HepG2 (cell line): ENCODE data around the gene EEF2. TPM values are rescaled to one million over a fixed set of nuclear protein-coding genes. Genes with fewer than 3 reads are reported as not detected.
A peak's percentile ranks its signal among the peaks of the same experiment; 100 is the strongest.

Experiments
- AGO1 ChIP-seq: fragments of 200-400 bp; formaldehyde crosslinking; IDR thresholded peaks from 2 replicates; pipeline ENCODE4 v1.6.1; 2017; ENCODE audit warnings: mild to moderate bottlenecking, low read depth, low read length, moderate library complexity; ENCODE audit not compliant: poor library complexity, severe bottlenecking
- ATF1 ChIP-seq: IDR thresholded peaks from 2 replicates; pipeline ENCODE4 v1.6.1; 2016; ENCODE audit warnings: mild to moderate bottlenecking, control low read depth
- ATF2 ChIP-seq: sonication (generic); formaldehyde crosslinking; IDR thresholded peaks from 2 replicates; pipeline ENCODE4 v1.4.0; 2020; ENCODE audit warnings: missing genetic modification reagents
- CCDC6 ChIP-seq: sonication (generic); formaldehyde crosslinking; IDR thresholded peaks from 2 replicates; pipeline ENCODE4 v1.8.1; 2022; ENCODE audit warnings: mild to moderate bottlenecking, missing genetic modification reagents, moderate library complexity
- FOXJ3 ChIP-seq: sonication (generic); formaldehyde crosslinking; IDR thresholded peaks from 2 replicates; pipeline ENCODE4 v1.4.0; 2020; ENCODE audit warnings: missing genetic modification reagents, mild to moderate bottlenecking, borderline replicate concordance
- KLF11 ChIP-seq: IDR thresholded peaks from 2 replicates; pipeline ENCODE4 v1.6.1; 2016; ENCODE audit warnings: missing compliant biosample characterization
- MED8 ChIP-seq: sonication (generic); formaldehyde crosslinking; IDR thresholded peaks from 2 replicates; pipeline ENCODE4 v1.8.1; 2023; ENCODE audit warnings: mild to moderate bottlenecking, missing genetic modification reagents; ENCODE audit not compliant: insufficient replicate concordance
- PRDM15 ChIP-seq: sonication (generic); formaldehyde crosslinking; IDR thresholded peaks from 2 replicates; pipeline ENCODE4 v1.4.0; 2020; ENCODE audit warnings: missing genetic modification reagents
- RXRB ChIP-seq: IDR thresholded peaks from 2 replicates; pipeline ENCODE4 v1.6.1; 2016; ENCODE audit warnings: borderline replicate concordance, missing genetic modification reagents, missing compliant biosample characterization
- TEAD3 ChIP-seq: optimal IDR thresholded peaks from 2 replicates; pipeline ENCODE3; 2016; ENCODE audit warnings: borderline replicate concordance
- THYN1 ChIP-seq: sonication (generic); formaldehyde crosslinking; IDR thresholded peaks from 2 replicates; pipeline ENCODE4 v1.8.1; 2023; ENCODE audit warnings: low read depth, mild to moderate bottlenecking, moderate library complexity, missing genetic modification reagents, borderline replicate concordance
- ZNF354B ChIP-seq: sonication (generic); formaldehyde crosslinking; IDR thresholded peaks from 2 replicates; pipeline ENCODE4 v1.8.0; 2022; ENCODE audit warnings: mild to moderate bottlenecking, missing genetic modification reagents
- ZNF83 ChIP-seq: sonication (generic); formaldehyde crosslinking; IDR thresholded peaks from 2 replicates; pipeline ENCODE4 v1.4.0; 2020; ENCODE audit warnings: missing genetic modification reagents, mild to moderate bottlenecking, borderline replicate concordance
- polyA plus RNA-seq, 8 experiments: library from polyadenylated mRNA; depleted of rRNA in 3 of 8; stranded (reverse) in 7 of 8; unstranded in 1 of 8; fragments of >200 nt; fragmentation: Illumina TruSeq in 4 of 8; extraction: Trizol in 4 of 8; gene quantifications; 2 replicates each; pipeline versions ENCODE4 v1.2.1 to v1.2.3, GENCODE V29; 2011 to 2016; ENCODE audit warnings: low read depth in 4 of 8, missing spikeins in 1 of 8, mixed read lengths in 1 of 8; ENCODE audit not compliant: insufficient read depth in 1 of 8
- total RNA-seq, 5 experiments: library from RNA; depleted of rRNA; stranded (reverse); fragments of >200 nt; fragmentation: Illumina TruSeq; extraction: Trizol; gene quantifications; 2 replicates each; pipeline ENCODE4 v1.2.3, GENCODE V29; 2016; ENCODE audit warnings: low read depth in 1 of 5
- TF ChIP-seq, protein P1 (sequence below), 2 experiments: sonication (generic) in 1 of 2; formaldehyde crosslinking in 1 of 2; IDR thresholded peaks; 2 replicates each; pipeline versions ENCODE4 v1.4.0 to v1.6.1; 2018 to 2020; ENCODE audit warnings: missing genetic modification reagents in 2 of 2, borderline replicate concordance in 1 of 2, low read depth in 1 of 2, mild to moderate bottlenecking in 1 of 2, missing biosample characterization in 1 of 2
- TF ChIP-seq, protein P2 (sequence below): sonication (generic); formaldehyde crosslinking; IDR thresholded peaks from 2 replicates; pipeline ENCODE4 v1.5.0; 2020; ENCODE audit warnings: missing genetic modification reagents

The EEF2 gene
- total and polyA plus RNA-seq, 2 of the 13 experiments (the other 11 are each of a cell fraction or from before 2014, with no cell fraction given): 1,441 to 1,777 TPM

- TF ChIP-seq ZNF83 (no peak), CCDC6 (CRISPR knock-in tag) (no peak), RXRB (CRISPR knock-in tag) (peak; percentile 97), THYN1 (CRISPR knock-in tag) (0 out of 2 replicates have a peak, but pooled peaks have one; percentile 38), ZNF354B (CRISPR knock-in tag) (0 out of 2 replicates have a peak, but pooled peaks have one; percentile 43), TEAD3 (CRISPR knock-in tag) (peak; percentile 30), MED8 (CRISPR knock-in tag) (peak; percentile 12), ATF1 (CRISPR knock-in tag) (0 out of 2 replicates have a peak, but pooled peaks have one; percentile 37), ATF2 (CRISPR knock-in tag) (no peak), AGO1 (no peak), KLF11 (no peak), PRDM15 (no peak), FOXJ3 (CRISPR knock-in tag) (peak; percentile 43; the same call in 1 of the 2 replicates)
- TF ChIP-seq, protein P1, sequence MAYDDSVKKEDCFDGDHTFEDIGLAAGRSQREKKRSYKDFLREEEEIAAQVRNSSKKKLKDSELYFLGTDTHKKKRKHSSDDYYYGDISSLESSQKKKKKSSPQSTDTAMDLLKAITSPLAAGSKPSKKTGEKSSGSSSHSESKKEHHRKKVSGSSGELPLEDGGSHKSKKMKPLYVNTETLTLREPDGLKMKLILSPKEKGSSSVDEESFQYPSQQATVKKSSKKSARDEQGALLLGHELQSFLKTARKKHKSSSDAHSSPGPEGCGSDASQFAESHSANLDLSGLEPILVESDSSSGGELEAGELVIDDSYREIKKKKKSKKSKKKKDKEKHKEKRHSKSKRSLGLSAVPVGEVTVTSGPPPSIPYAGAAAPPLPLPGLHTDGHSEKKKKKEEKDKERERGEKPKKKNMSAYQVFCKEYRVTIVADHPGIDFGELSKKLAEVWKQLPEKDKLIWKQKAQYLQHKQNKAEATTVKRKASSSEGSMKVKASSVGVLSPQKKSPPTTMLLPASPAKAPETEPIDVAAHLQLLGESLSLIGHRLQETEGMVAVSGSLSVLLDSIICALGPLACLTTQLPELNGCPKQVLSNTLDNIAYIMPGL (CRISPR knock-in tag; IDR thresholded peaks at IDR 0.05; ENCODE audit: borderline replicate concordance in 1 of 2, low read depth in 1 of 2): peak in 1 of 2 experiments; percentile 19; a peak in 1 of 4 replicates
- TF ChIP-seq, protein P2, sequence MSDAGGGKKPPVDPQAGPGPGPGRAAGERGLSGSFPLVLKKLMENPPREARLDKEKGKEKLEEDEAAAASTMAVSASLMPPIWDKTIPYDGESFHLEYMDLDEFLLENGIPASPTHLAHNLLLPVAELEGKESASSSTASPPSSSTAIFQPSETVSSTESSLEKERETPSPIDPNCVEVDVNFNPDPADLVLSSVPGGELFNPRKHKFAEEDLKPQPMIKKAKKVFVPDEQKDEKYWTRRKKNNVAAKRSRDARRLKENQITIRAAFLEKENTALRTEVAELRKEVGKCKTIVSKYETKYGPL (CRISPR knock-in tag): 0 out of 2 replicates have a peak, but pooled peaks have one; percentile 32
Measured at GRCh38 chr19:3986260-3987041, 1.2 kb upstream of the EEF2 start (continued).
